GM19324 (cell line): ENCODE results near the gene LY86.

Experiments
- ATAC-seq: cut with Tn5 transposase; IDR thresholded peaks from one replicate; pipeline ENCODE4 v1.9.1; 2021; ENCODE audit warnings: mild to moderate bottlenecking, moderate library complexity; ENCODE audit not compliant: unreplicated experiment, low FRiP score

Gene LY86

DNA sequence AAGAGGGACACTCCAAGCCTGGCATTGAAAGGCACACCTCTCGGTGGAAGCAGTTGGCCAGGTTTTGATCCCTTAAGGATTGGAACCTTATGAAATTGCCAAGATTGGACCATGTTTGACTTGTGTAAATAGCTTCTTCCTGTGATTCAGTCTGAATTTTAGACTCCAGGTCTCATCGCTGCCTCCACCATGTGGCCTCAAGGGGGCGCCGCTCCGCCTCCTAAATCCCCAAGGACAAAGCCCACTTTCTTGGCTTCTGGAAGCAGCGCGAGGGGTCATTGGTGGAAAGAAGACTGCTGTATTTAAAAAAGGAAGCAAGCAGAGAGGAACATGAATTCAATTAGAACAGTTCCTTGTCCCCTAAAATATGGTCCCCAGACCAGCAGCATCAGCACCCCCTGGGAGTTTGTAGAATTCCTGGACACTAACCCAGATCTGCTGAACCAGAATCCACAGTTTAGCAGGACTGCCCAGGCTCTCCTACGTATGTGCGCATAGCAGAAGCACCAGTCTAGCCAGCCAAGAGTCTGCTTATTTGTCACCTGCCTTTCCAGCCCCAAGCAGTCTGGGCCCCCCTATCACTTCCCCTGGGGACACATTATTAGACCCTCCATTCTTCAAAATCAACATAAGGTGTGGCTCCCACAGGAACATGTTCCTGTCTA is 108.5 kb downstream of the LY86 start:
- no peak for ATAC-seq

DNA sequence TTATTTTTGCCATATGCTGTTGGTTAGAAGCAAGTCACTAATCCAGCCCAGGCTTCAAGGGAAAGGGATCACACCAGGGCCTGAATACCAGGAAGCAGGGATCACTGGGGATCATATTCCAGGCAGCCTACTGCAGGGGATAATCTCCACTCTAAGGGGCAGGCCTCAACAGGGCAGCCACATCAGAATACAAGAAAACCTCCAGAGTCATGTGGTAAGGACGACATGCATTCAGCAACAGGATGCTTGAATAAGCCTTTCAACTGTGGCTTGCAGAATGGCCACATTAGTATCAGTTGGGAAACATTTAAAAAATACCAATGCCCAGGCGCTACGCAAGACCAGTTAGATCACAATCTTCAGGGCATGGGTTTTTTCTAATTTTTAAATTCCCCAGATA is 109.1 kb downstream of the LY86 start:
- ATAC-seq: no peak

DNA sequence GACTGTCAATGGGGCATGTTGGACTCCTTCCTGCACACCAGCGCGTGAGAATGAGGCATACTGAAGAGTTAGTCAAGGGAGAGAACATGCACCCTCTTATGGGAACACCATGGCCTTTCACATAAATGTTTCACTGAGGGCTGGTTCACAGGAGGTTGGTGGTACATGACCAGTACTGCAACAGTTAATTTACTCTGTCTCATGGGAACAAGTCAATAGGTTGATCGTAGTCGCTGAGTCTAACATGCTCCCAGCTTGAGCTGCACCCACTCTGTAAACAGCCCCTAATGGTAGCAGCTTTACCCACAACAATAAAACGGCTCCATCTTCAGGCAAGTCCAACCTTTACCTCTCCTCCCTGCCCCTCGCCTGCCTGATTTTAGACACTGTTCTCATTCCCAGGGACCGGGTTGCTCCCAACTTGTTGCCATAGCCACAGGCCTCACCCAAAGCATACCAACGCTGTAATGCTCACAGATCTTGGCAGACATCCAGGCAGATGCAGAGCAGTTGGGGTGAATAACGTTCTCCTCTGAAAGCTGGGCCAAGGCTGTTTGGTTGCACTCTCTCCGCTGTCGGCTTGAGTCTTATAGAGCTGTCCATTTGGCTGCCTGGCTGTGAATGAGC is 111.3 kb downstream of the LY86 start:
- no peak for ATAC-seq

DNA sequence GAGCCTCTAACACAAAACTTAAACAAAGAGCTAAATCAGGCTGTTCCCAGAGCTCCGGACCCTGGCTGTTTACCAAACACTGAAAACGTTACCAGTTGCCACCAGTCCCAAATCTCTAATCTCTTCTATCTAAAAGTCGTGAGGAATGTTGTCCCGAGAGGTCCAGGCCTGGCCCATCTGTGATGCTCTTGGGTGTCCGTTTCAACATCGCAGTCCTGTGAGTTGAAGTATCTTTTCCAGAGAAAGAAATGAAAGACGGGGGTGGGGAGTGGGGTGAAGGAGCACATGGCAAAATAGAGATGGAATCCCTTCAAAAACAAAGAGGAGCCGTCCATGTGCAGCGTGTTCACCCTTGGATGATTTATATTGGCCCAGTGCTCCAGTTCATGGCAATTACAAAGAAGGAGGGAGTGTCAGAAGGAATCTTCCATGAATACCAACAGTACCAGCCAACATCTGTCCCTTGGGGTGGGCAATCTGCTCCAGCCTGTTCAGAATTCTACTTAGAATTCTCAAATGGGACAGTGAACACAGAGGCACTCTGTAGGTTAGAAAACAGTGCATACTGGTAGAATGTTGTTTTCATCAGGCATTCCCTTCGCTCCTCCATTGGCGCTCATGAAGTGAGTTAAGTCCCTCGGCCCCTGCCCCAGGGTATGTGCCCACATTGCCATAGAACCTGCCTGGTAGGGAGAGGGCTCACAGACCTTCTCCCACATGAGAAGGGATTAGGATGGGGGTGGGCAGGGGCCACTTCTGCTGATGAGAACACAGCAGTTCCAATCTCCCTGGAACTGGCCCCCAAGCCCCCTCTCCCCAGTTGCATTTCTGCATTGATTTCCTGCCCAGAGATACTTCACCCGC is 112.1 kb downstream of the LY86 start:
- ATAC-seq: no peak

DNA sequence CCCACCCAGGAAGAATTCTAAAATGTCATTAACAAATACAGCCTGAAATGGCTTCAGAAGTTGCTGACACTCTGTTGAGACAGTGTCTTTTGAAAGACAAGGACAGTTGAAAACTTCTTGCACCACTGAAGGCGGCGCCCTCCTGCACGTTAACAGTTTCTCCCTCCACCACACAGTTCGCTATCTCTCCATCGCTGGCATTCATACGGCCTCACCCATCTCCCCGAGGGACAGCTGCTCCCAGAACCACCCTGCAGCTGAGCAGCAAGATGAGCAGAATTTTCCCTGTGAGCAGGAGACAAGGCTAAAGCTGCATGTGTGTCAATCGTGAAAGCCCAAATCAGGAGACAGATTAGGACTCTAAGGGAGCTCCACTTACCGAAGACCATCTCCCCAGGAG is 113.3 kb downstream of the LY86 start:
- ATAC-seq: no peak

DNA sequence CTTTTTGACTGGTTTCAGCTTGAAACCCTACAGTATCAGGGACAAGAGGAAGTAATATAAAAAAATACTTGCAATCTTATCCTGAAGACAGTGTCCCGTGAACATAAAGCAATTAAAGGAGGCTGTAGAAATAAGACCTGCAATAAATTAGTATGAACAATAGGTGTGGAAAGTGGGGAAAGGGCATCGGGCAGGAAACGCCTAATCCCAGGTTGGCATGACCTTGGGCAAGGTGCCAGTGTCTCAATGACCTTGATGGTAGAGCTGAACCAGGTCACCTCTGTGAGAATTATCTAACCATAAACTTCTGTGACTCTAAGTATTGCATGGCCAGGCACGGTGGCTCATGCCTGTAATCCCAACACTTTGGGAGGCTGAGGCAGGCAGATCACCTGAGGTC is 115.2 kb downstream of the LY86 start:
- ATAC-seq: no peak
